Activated CD4-positive, alpha-beta memory T cell treated with anti-CD3 and anti-CD28 coated beads for 36 hours (primary cell): Measurements from ENCODE around the gene GPX7. TPM values are rescaled to one million over a fixed set of nuclear protein-coding genes. Genes with fewer than 3 reads are reported as not detected.

Experiments
- CTCF ChIA-PET: fragments of 350-600 bp; sonication (Branson Sonifier 250); formaldehyde crosslinking; loops from one replicate; lab custom pipeline; 2021; ENCODE audit warnings: antibody characterized with exemption, inconsistent platforms; lab: Charles Lee
- POLR2A ChIA-PET: fragments of 350-600 bp; sonication (Branson Sonifier 250); formaldehyde crosslinking; loops from one replicate; lab custom pipeline; 2021; ENCODE audit warnings: antibody characterized with exemption; lab: Charles Lee
- DNase-seq: peaks from one replicate; pipeline ENCODE4 v3.0.0-alpha.2; 2020
- H3K27ac Mint-ChIP-seq: one replicate; pipeline ENCODE4 v1.8.0; 2021; ENCODE audit warnings: mixed read lengths
- H3K27me3 Mint-ChIP-seq: one replicate; pipeline ENCODE4 v1.8.0; 2021; ENCODE audit warnings: mixed read lengths
- H3K36me3 Mint-ChIP-seq: one replicate; pipeline ENCODE4 v1.8.0; 2021; ENCODE audit warnings: mixed read lengths
- H3K4me1 Mint-ChIP-seq: one replicate; pipeline ENCODE4 v1.8.0; 2021; ENCODE audit warnings: low read depth, mixed read lengths
- H3K4me3 Mint-ChIP-seq: one replicate; pipeline ENCODE4 v1.8.0; 2021; ENCODE audit warnings: mild to moderate bottlenecking, mixed read lengths
- H3K9me3 Mint-ChIP-seq: one replicate; pipeline ENCODE4 v1.8.0; 2021; ENCODE audit warnings: mixed read lengths
- intact Hi-C: fragments of 100-400 bp; cut with micrococcal nuclease; formaldehyde crosslinking; loops from one replicate; pipeline ENCODE4 v1.15.1; 2023
- total RNA-seq, 2 experiments: library from RNA; stranded (reverse); gene quantifications; one replicate each; pipeline ENCODE4 v1.2.3, GENCODE V29; 2021

The GPX7 gene
- total RNA-seq, 2 experiments from 2014 or later: 19.9 to 20.6 TPM

GRCh38 chr1:52653207-52653849, 51.2 kb downstream of the GPX7 start:
- ChIA-PET CTCF (no interaction called here), POLR2A (no interaction called here)
- H3K27me3 Mint-ChIP-seq: no peaks in the 10 kb centered on the region
- no peak overlapping the region for H3K4me3 Mint-ChIP-seq
- peaks cover 8% of the 10 kb centered on the region for H3K36me3 Mint-ChIP-seq
- no peaks in the 10 kb centered on the region for H3K9me3 Mint-ChIP-seq
- no peak for DNase-seq
- intact Hi-C loops: no loop called here
- H3K4me1 Mint-ChIP-seq: peaks cover 9% of the 10 kb centered on the region
- H3K27ac Mint-ChIP-seq: no peak overlapping the region

DNA sequence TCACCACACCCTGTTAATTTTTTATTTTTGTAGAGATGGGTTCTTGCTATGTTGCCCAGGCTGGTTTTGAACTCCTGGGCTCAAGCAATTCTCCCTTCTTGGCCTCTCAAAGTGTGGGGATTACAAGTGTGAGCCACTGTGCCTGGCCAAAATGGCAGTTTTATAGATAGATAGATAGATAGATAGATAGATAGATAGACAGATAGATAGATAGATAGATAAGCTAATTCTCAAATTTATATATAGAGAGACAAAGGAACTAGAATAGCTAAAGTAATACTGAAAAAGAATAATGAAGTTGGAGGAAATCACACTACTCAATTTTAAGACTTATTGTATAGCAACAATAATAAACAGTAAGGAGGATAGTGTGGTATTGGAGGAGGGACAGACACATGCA, 51.9 kb downstream of the GPX7 start:
- ChIA-PET CTCF (no interaction called here), POLR2A (no interaction called here)
- H3K27me3 Mint-ChIP-seq: no peaks in the 10 kb centered on the region
- H3K9me3 Mint-ChIP-seq: no peaks in the 10 kb centered on the region
- H3K36me3 Mint-ChIP-seq: peaks cover 6% of the 10 kb centered on the region
- no peak overlapping the region for H3K4me3 Mint-ChIP-seq
- DNase-seq: no peak
- intact Hi-C loops: no loop called here
- peaks cover 16% of the 10 kb centered on the region for H3K4me1 Mint-ChIP-seq
- no peak overlapping the region for H3K27ac Mint-ChIP-seq

- ChIA-PET CTCF (no interaction called here), POLR2A (no interaction called here)
- Mint-ChIP-seq H3K36me3 (peaks cover 8% of the 10 kb centered on the region), H3K4me1 (peaks cover 23% of the 10 kb centered on the region), H3K4me3 (no peak overlapping the region), H3K9me3 (no peaks in the 10 kb centered on the region), H3K27me3 (no peaks in the 10 kb centered on the region), H3K27ac (no peak overlapping the region)
- no peak for DNase-seq
- intact Hi-C loops: loop anchor here (2.0 to 5.0 kb wide), 2 partner anchors 55 to 253 kb away; partner anchors contain the start of genes GPX7, ORC1 and PRPF38A
Measured at GRCh38 chr1:52657702-52658101, 55.5 kb downstream of the GPX7 start.

Other genes starting within 250 kb of the GPX7 start
- 10 to 100 TPM; 27.1 to 33.1 TPM for gene CC2D1B, start 236.2 kb upstream of the GPX7 start, total RNA-seq
- 10 to 100 TPM; 42.5 to 43.0 TPM for gene ORC1, start 197.9 kb upstream of the GPX7 start, total RNA-seq
- 10 to 100 TPM; 74.6 to 79.7 TPM for gene PRPF38A, start 197.8 kb upstream of the GPX7 start, total RNA-seq
- 10 to 100 TPM; 54.6 to 62.1 TPM for gene TUT4, start 49.3 kb upstream of the GPX7 start, total RNA-seq
- gene SHISAL2A, start 30.8 kb downstream of the GPX7 start, total RNA-seq: 10 to 100 TPM in 1 of 2 experiments, 1 to 10 TPM in 1; 9.9 to 11.0 TPM
- gene COA7, start 96.0 kb downstream of the GPX7 start, total RNA-seq: 10 to 100 TPM; 17.9 to 18.7 TPM
- 10 to 100 TPM; 14.2 to 14.8 TPM for gene ZYG11B, start 124.1 kb downstream of the GPX7 start, total RNA-seq
- gene ZYG11A, start 240.4 kb downstream of the GPX7 start, total RNA-seq: under 1 TPM; 0.24 to 0.27 TPM